H1 (cell line): ENCODE data around the gene NTRK2. TPM values are rescaled to one million over a fixed set of nuclear protein-coding genes. Genes with fewer than 3 reads are reported as not detected.

Experiments used
- BRCA1 ChIP-seq: IDR thresholded peaks from 2 replicates; pipeline ENCODE4 v1.6.1; 2012; ENCODE audit warnings: low read depth, low read length, improper control_type of control experiment
- CHD1 ChIP-seq: IDR thresholded peaks from 2 replicates; pipeline ENCODE4 v1.6.1; 2012; ENCODE audit warnings: low read depth, low read length, improper control_type of control experiment
- HDAC2 ChIP-seq, 2 experiments: fragments of 300-600 bp in 1 of 2; sonication (generic) in 1 of 2; IDR thresholded peaks; 2 replicates each; pipeline ENCODE4 v1.6.1; 2011 to 2012; ENCODE audit warnings: low read depth in 2 of 2, low read length in 2 of 2, mild to moderate bottlenecking in 2 of 2, moderate library complexity in 2 of 2, borderline replicate concordance in 1 of 2, inconsistent platforms in 1 of 2
- KDM5A ChIP-seq: fragments of 200-600 bp; IDR thresholded peaks from 2 replicates; pipeline ENCODE4 v1.7.1; 2012; ENCODE audit warnings: mild to moderate bottlenecking, low read length, inconsistent platforms, mixed read lengths
- SIRT6 ChIP-seq: IDR thresholded peaks from one replicate; pipeline ENCODE4 v1.7.1; 2012; ENCODE audit warnings: low read length, inconsistent platforms
- SP2 ChIP-seq: IDR thresholded peaks from 2 replicates; pipeline ENCODE4 v1.6.1; 2012; ENCODE audit warnings: mild to moderate bottlenecking, low read length, inconsistent platforms
- YY1 ChIP-seq: IDR thresholded peaks from 2 replicates; pipeline ENCODE4 v1.6.1; 2011; ENCODE audit warnings: low read depth, mild to moderate bottlenecking, low read length
- polyA plus RNA-seq, 7 experiments: library from polyadenylated mRNA; depleted of rRNA in 3 of 7; stranded (reverse) in 5 of 7; unstranded in 2 of 7; fragments of >200 nt in 5 of 7; fragments of 200-250 nt in 2 of 7; gene quantifications; 1 replicate in 5 of 7; 2 replicates in 1 of 7; 4 replicates in 1 of 7; pipeline versions ENCODE4 v1.2.1 to v1.2.3, GENCODE V29; 2011 to 2013; ENCODE audit warnings: missing spikeins in 2 of 7, mixed read lengths in 2 of 7
- total RNA-seq: library from RNA; stranded (reverse); fragmentation: NEBNext Ultra II Directional; extraction: Animal tissue kit (Norgen Biotek cat#: 25700); gene quantifications from 2 replicates; pipeline ENCODE4 v1.2.1, GENCODE V29; 2021

NTRK2 gene
- total and polyA plus RNA-seq, 2 of the 8 experiments (the other 6 are each of a cell fraction or from before 2014, with no cell fraction given), result 0.03 to 0.04 TPM

GRCh38 chr9:84642553-84643141 is 26.9 kb upstream of the NTRK2 start (continued):
- TF ChIP-seq HDAC2 (IDR thresholded peaks at IDR 0.05; ENCODE audit: borderline replicate concordance in 1 of 2, low read depth in 2 of 2, low read length in 2 of 2) (no peak), SIRT6 (no peak), KDM5A (no peak), CHD1 (no peak), BRCA1 (no peak), SP2 (no peak), YY1 (no peak)
